RWPE2 (cell line): Measurements from ENCODE around the gene CFAP46.

Experiments used
- ATAC-seq: fragments of 200-7000 bp; cut with Tn5 transposase; 3 replicates; pipeline ENCODE4 v1.9.1; 2021; ENCODE audit warnings: low read depth
- DNase-seq: peaks from one replicate; pipeline ENCODE4 v3.0.0-alpha.2; 2020; ENCODE audit warnings: low spot score
- H3K27ac ChIP-seq: fragments of 450-650 bp; 2 replicates; pipeline ENCODE4 v1.5.1; 2017; ENCODE audit warnings: mild to moderate bottlenecking; ENCODE audit not compliant: poor library complexity, severe bottlenecking
- H3K27me3 ChIP-seq: fragments of 250-450 bp; sonication (Bioruptor Pico); 2 replicates; pipeline ENCODE4 v1.5.1; 2021; ENCODE audit warnings: mild to moderate bottlenecking, moderate library complexity; ENCODE audit not compliant: insufficient read depth, poor library complexity, severe bottlenecking
- H3K36me3 ChIP-seq: fragments of 250-450 bp; sonication (Bioruptor Pico); 2 replicates; pipeline ENCODE4 v1.5.1; 2020; ENCODE audit warnings: low read depth, mild to moderate bottlenecking, moderate library complexity
- H3K4me1 ChIP-seq: fragments of 250-450 bp; sonication (Bioruptor Pico); 2 replicates; pipeline ENCODE4 v1.5.1; 2021; ENCODE audit warnings: mild to moderate bottlenecking, moderate library complexity; ENCODE audit not compliant: insufficient read depth, poor library complexity, severe bottlenecking
- H3K4me3 ChIP-seq: fragments of 250-450 bp; sonication (Bioruptor Pico); 2 replicates; pipeline ENCODE4 v1.5.1; 2021; ENCODE audit warnings: mild to moderate bottlenecking, moderate library complexity; ENCODE audit not compliant: severe bottlenecking
- H3K9me3 ChIP-seq: fragments of 250-450 bp; sonication (Bioruptor Pico); 2 replicates; pipeline ENCODE4 v1.5.1; 2021; ENCODE audit warnings: mild to moderate bottlenecking, moderate library complexity; ENCODE audit not compliant: severe bottlenecking
- TF ChIP-seq, protein P1 (sequence below): fragments of 450-650 bp; IDR thresholded peaks from one replicate; pipeline ENCODE4 v1.5.1; 2017; ENCODE audit warnings: mild to moderate bottlenecking, moderate library complexity; ENCODE audit not compliant: poor library complexity, severe bottlenecking

Gene CFAP46

GRCh38 chr10:132880128-132880981, 62.0 kb downstream of the CFAP46 start:
- Histone ChIP-seq H3K9me3 (no peaks in the 10 kb centered on the region), H3K4me3 (no peak overlapping the region), H3K27ac (no peak overlapping the region), H3K4me1 (no peaks in the 10 kb centered on the region), H3K27me3 (peaks cover 16% of the 10 kb centered on the region), H3K36me3 (no peaks in the 10 kb centered on the region)
- DNase-seq (peak; percentile 41), ATAC-seq (no peak)
- TF ChIP-seq, protein P1, sequence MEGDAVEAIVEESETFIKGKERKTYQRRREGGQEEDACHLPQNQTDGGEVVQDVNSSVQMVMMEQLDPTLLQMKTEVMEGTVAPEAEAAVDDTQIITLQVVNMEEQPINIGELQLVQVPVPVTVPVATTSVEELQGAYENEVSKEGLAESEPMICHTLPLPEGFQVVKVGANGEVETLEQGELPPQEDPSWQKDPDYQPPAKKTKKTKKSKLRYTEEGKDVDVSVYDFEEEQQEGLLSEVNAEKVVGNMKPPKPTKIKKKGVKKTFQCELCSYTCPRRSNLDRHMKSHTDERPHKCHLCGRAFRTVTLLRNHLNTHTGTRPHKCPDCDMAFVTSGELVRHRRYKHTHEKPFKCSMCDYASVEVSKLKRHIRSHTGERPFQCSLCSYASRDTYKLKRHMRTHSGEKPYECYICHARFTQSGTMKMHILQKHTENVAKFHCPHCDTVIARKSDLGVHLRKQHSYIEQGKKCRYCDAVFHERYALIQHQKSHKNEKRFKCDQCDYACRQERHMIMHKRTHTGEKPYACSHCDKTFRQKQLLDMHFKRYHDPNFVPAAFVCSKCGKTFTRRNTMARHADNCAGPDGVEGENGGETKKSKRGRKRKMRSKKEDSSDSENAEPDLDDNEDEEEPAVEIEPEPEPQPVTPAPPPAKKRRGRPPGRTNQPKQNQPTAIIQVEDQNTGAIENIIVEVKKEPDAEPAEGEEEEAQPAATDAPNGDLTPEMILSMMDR = no peak

DNA sequence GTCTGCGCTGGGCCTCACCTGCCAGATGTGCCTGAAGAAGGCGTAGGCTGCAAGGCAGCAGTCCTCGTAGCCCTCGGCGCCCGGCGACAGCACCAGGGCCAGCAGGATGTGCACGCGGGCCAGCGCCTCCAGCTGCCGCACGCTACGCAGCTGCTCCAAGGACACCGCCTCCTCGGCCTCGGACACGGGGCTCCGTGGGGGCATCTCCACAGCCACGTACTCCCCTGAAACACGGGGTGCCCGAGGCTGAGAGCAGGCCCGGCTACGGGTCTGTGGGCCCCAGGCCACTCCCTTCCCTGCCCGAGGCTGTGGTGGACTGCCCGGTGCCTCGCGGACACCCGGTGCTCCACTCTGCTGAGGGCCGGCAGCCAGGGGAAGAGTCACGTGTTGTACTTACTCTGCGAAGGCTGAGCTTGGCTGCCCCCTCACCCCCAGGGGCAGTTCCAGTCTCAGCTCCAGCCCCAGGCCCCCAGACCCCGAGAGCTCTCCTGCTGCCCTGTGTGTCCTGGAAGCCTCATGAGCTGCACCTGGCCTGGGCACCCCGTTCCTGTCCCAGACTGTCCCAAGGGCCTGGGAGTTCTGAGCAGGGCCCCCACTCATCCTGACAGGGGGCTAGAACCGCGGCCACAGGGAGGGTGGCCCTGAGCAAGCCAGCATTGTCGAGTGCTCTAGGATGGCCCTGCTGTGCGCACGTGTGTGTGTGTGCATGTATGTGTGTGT, 62.8 kb downstream of the CFAP46 start:
- ATAC-seq (peak; percentile 21; the same call in 1 of the 3 replicates), DNase-seq (peak; percentile 59)
- peaks cover 23% of the 10 kb centered on the region for H3K27me3 ChIP-seq

GRCh38 chr10:132878730-132879407, 63.5 kb downstream of the CFAP46 start:
- H3K36me3 ChIP-seq = no peaks in the 10 kb centered on the region
- peaks cover 23% of the 10 kb centered on the region for H3K27me3 ChIP-seq
- no peaks in the 10 kb centered on the region for H3K4me1 ChIP-seq
- no peaks in the 10 kb centered on the region for H3K9me3 ChIP-seq
- no peak overlapping the region for H3K4me3 ChIP-seq
- TF ChIP-seq, protein P1 = no peak
- no peak overlapping the region for H3K27ac ChIP-seq
- DNase-seq (peak; percentile 54), ATAC-seq (no peak)

More for the DNA sequence above, 62.8 kb downstream of the CFAP46 start:
- no peaks in the 10 kb centered on the region for H3K9me3 ChIP-seq
- H3K27ac ChIP-seq = no peak overlapping the region
- TF ChIP-seq, protein P1 = no peak
- no peaks in the 10 kb centered on the region for H3K4me1 ChIP-seq
- H3K36me3 ChIP-seq = no peaks in the 10 kb centered on the region
- no peak overlapping the region for H3K4me3 ChIP-seq

- peaks cover 24% of the 10 kb centered on the region for H3K27me3 ChIP-seq
- TF ChIP-seq, protein P1 = no peak
- H3K36me3 ChIP-seq = no peaks in the 10 kb centered on the region
- H3K27ac ChIP-seq = no peak overlapping the region
- H3K9me3 ChIP-seq = no peaks in the 10 kb centered on the region
- no peaks in the 10 kb centered on the region for H3K4me1 ChIP-seq
- H3K4me3 ChIP-seq = no peak overlapping the region
- DNase-seq (peak; percentile 29), ATAC-seq (no peak)
Observed at GRCh38 chr10:132878091-132878729, 64.2 kb downstream of the CFAP46 start.
